Subcutaneous adipose tissue (tissue), 4 donors: ENCODE measurements around the gene SIGLECL1. TPM values are rescaled to one million over a fixed set of nuclear protein-coding genes. Genes with fewer than 3 reads are reported as not detected.

Source experiments
- small RNA-seq: library from RNA; depleted of rRNA; stranded (forward); fragments of <200 nt; gene quantifications from one replicate; pipeline ENCODE3, GENCODE V24; 2016
- total RNA-seq, 4 donors: library from RNA; depleted of rRNA; stranded (reverse); fragments of >200 nt; gene quantifications; one replicate each; pipeline ENCODE4 v1.1.0, GENCODE V29; 2016
- TF ChIP-seq, protein P1 (sequence below): fragments of 450-650 bp; IDR thresholded peaks from one replicate; pipeline ENCODE4 v1.5.1; 2016; ENCODE audit warnings: low read depth, mild to moderate bottlenecking, control low read depth, antibody characterized with exemption, moderate library complexity

Gene SIGLECL1
- total RNA-seq, 4 donors from 2014 or later: not detected

DNA sequence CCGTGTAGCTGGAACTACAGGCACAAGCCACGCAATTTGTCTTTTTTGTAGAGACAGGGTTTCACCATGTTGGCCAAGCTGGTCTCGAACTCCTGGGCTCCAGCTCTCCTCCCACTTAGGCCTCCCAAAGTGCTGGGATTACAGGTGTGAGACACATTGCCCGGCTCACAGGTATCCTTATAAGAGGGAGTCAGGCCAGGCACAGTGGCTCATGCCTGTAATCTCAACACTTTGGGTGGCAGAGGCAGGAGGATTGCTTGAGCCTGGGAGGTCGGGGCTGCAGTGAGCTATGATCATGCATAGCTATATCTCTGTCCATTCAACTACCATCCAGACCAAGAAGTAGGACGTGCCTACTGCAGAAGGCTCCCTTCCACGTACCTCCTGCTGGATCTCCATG, 50.4 kb downstream of the SIGLECL1 start:
- TF ChIP-seq, protein P1, sequence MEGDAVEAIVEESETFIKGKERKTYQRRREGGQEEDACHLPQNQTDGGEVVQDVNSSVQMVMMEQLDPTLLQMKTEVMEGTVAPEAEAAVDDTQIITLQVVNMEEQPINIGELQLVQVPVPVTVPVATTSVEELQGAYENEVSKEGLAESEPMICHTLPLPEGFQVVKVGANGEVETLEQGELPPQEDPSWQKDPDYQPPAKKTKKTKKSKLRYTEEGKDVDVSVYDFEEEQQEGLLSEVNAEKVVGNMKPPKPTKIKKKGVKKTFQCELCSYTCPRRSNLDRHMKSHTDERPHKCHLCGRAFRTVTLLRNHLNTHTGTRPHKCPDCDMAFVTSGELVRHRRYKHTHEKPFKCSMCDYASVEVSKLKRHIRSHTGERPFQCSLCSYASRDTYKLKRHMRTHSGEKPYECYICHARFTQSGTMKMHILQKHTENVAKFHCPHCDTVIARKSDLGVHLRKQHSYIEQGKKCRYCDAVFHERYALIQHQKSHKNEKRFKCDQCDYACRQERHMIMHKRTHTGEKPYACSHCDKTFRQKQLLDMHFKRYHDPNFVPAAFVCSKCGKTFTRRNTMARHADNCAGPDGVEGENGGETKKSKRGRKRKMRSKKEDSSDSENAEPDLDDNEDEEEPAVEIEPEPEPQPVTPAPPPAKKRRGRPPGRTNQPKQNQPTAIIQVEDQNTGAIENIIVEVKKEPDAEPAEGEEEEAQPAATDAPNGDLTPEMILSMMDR: no peak

DNA sequence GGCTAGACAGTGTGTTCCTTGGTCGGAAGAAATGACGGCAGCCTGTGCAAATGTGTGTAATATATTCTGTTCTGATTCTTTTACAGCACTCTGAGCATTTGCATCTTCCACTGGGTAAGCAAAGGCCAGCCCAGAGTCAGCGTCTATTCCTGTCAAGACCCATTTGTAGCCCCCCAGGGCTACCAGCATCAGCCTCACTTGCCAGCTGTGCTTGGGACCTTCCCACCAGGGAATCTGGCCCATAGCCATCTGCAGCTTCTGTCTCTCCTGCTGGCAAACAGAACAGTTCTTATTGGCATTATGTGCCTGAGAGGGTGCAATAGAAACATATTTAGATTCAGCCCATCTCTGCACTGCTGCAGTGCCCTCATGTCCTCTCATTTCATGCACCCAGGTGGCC, 54.6 kb downstream of the SIGLECL1 start:
- TF ChIP-seq, protein P1: no peak

DNA sequence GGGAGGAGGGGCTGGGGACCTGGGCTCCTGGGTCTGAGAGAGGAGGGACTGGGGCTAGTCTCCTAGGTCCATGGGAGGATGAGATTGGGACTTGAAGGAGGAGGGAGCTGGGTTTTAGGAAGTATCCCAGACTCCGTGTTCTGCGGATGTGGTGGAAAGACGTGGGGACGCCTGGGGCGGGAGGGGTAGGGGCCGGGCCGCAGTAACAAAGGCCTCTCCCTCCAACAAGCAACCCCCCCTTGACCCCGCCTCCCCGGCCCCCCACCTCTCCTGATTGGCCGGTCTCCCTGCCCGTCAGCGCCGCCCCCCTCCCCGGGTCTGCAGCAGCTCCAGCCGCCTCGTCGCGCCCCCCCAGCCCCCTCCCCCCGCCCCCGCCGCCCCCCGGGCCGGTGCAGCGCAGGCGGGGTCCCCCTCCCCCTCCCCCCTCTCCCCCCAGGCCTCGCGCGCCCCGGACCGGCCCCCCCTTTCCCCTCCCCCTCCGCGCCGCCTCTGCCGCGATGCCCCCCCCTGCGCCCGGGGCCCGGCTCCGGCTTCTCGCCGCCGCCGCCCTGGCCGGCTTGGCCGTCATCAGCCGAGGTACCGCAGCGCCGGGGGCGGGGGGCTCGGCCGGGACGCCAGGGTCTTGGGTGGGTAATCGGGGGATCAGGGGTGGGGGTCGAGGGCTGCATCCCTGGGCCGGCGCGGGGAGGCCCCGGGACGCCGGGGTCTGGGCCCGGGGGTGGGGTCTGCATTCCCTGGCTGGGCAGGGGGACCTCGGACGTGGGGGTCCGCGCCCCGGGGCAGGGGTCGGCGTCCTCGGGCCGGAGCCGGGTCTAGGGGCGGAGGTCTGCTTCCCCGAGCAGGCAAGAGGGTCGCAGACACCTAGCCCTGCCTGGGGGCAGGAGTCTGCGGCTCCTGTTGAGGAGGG, 60.7 kb downstream of the SIGLECL1 start, which contains the start of gene IGLON5:
TSS of gene IGLON5 (plus strand) at position 294 of the 907 bp plus-strand sequence. CDS start at position 498, 204 bp downstream.
- TF ChIP-seq, protein P1: no peak

DNA sequence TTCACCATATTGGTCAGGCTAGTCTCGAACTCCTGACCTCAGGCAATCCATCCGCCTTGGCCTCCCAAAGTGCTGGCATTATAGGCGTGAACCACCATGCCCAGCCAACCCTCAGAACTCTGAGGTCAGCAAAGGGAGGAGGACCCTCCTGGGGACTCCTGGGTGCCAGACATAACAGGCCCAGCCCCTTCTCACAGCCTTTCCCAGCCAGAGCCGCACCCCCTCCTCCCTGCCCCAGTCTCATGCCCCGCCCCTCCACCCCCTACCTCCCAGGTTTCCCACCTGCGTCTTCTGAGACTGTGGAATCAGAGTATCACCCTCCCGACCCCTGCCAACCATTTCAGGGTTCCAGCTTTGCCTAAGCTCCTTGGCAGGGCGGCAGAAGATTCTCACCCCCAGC, 65.8 kb downstream of the SIGLECL1 start:
- TF ChIP-seq, protein P1: no peak

DNA sequence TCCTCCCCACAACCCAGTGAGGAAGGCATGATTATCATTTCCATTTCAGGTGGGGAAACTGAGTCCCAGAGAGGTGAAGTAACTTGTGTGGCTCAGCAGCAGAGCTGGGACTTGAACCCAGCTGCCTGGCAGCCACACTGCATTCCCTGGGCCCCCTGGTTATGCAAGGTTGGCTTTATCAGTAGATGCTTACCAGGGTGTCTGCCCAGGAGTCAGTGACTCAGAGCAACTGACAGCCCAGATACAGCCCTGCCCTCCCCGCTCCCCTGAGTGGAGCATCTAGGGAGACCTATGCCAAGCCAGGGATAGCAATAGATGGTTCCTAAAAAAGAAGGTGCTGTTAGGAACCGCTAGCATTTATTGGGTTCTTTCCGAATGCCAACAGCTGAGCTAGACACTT, 66.5 kb downstream of the SIGLECL1 start:
- TF ChIP-seq, protein P1: no peak

DNA sequence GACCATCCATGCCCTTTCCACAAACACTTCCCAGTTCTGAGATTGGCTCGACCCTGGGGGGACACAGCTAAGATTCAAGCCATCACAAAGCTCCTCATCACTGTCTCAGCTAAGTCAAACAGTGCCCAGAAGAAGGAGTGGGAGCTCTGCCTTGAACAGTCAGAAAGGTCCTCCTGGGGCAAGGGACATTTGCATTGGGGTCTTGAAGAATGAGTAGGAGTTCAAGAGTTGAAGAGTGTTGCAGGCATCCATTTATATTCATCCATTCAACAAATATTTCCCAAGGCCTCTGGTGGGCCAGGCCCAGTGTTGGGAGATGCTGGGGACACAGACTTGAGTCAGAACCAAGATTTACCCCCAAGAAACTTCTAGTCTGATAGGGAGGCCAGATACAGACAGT, 67.1 kb downstream of the SIGLECL1 start:
- TF ChIP-seq, protein P1: no peak

Small RNA genes within 50 kb of the gene (small RNA-seq; reads per million reads assigned to genes)
- gene MIR8074: not detected

Other genes with a start within 250 kb of the SIGLECL1 start
- not detected for gene KLK8, start 249.5 kb upstream of the SIGLECL1 start, total RNA-seq
- 1 to 10 TPM in 1 of 4 donors, not detected in 3; 1.0 TPM for gene KLK10, start 231.4 kb upstream of the SIGLECL1 start, total RNA-seq
- gene KLK11, start 224.5 kb upstream of the SIGLECL1 start, total RNA-seq: not detected
- not detected for gene KLK12, start 216.1 kb upstream of the SIGLECL1 start, total RNA-seq
- not detected for gene KLK13, start 186.0 kb upstream of the SIGLECL1 start, total RNA-seq
- gene KLK14, start 168.2 kb upstream of the SIGLECL1 start, total RNA-seq: not detected
- gene CTU1, start 142.7 kb upstream of the SIGLECL1 start, total RNA-seq: 1 to 10 TPM; 2.8 to 8.5 (median 4.6) TPM
- gene SIGLEC9, start 126.2 kb upstream of the SIGLECL1 start, total RNA-seq: 10 to 100 TPM in 2 of 4 donors, 1 to 10 TPM in 2; 5.5 to 34.7 (median 11.3) TPM
- 10 to 100 TPM in 1 of 4 donors, 1 to 10 TPM in 2, under 1 TPM in 1; 0.57 to 13.4 (median 4.2) TPM for gene SIGLEC7, start 108.8 kb upstream of the SIGLECL1 start, total RNA-seq
- 10 to 100 TPM in 3 of 4 donors, 1 to 10 TPM in 1; 4.7 to 32.1 (median 13.0) TPM for gene CD33, start 26.0 kb upstream of the SIGLECL1 start, total RNA-seq
- under 1 TPM in 3 of 4 donors, not detected in 1; 0.17 to 0.82 (median 0.22) TPM for gene IGLON5, start 60.6 kb downstream of the SIGLECL1 start, total RNA-seq
- 1 to 10 TPM in 1 of 4 donors, under 1 TPM in 3; 0.44 to 1.4 (median 0.61) TPM for gene VSIG10L, start 91.1 kb downstream of the SIGLECL1 start, total RNA-seq
- gene ETFB, start 115.3 kb downstream of the SIGLECL1 start, total RNA-seq: 100 to 1,000 TPM; 116 to 444 (median 155) TPM
- not detected for gene CLDND2, start 117.9 kb downstream of the SIGLECL1 start, total RNA-seq
- gene NKG7, start 121.6 kb downstream of the SIGLECL1 start, total RNA-seq: 1 to 10 TPM; 1.6 to 3.7 (median 2.7) TPM
- not detected for gene LIM2, start 136.9 kb downstream of the SIGLECL1 start, total RNA-seq
- gene C19orf84, start 139.5 kb downstream of the SIGLECL1 start, total RNA-seq: not detected
- 1 to 10 TPM in 2 of 4 donors, under 1 TPM in 1, not detected in 1; 0.66 to 1.8 (median 1.7) TPM for gene SIGLEC10, start 166.6 kb downstream of the SIGLECL1 start, total RNA-seq
- under 1 TPM; 0.17 to 0.94 (median 0.38) TPM for gene SIGLEC8, start 207.4 kb downstream of the SIGLECL1 start, total RNA-seq
- not detected for gene CEACAM18, start 227.5 kb downstream of the SIGLECL1 start, total RNA-seq